Ovary (tissue), 9 donors: ENCODE results near the gene CTIF. TPM values are rescaled to one million over a fixed set of nuclear protein-coding genes. Genes with fewer than 3 reads are reported as not detected.

Experiments
- DNase-seq, 5 donors: peaks; one replicate each; pipeline ENCODE4 v3.0.0-alpha.2; 2019 to 2020
- H3K27ac ChIP-seq, 2 donors: fragments of 200-600 bp; one replicate each; pipeline versions ENCODE4 v1.5.1 to v1.8.0; 2019 to 2022
- H3K27me3 ChIP-seq: fragments of 200-600 bp; one replicate; pipeline ENCODE4 v1.8.0; 2022
- H3K36me3 ChIP-seq: fragments of 200-600 bp; sonication (generic); one replicate; pipeline ENCODE4 v1.5.1; 2019
- H3K4me1 ChIP-seq: one replicate; pipeline ENCODE4 v1.8.1; 2013; ENCODE audit warnings: mild to moderate bottlenecking, moderate library complexity; ENCODE audit not compliant: insufficient read depth
- H3K4me3 ChIP-seq: fragments of 200-600 bp; sonication (generic); one replicate; pipeline ENCODE4 v1.5.1; 2017
- H3K9me3 ChIP-seq, 2 donors: fragments of 200-600 bp in 1 of 2; sonication (generic) in 1 of 2; one replicate each; pipeline versions ENCODE4 v1.5.1 to v1.8.1; 2013 to 2019; ENCODE audit warnings: mild to moderate bottlenecking in 1 of 2, moderate library complexity in 1 of 2
- EP300 ChIP-seq: sonication (generic); formaldehyde crosslinking; IDR thresholded peaks from one replicate; pipeline ENCODE4 v1.6.1; 2017; ENCODE audit warnings: antibody characterized with exemption
- POLR2A ChIP-seq: fragments of 450-650 bp; IDR thresholded peaks from one replicate; pipeline ENCODE4 v1.6.1; 2017; ENCODE audit warnings: antibody characterized with exemption, mild to moderate bottlenecking, moderate library complexity
- WGBS, 3 donors: extraction: QIAGEN DNeasy Blood & Tissue Kit in 1 of 3; methylation state at CpG; one replicate each; pipeline versions ENCODE4 v1.1.5 to v1.1.7; 2013 to 2017; 5-methylcytosine and 5-hydroxymethylcytosine counted together
- intact Hi-C, 4 donors: fragments of 100-400 bp; cut with DNase I; formaldehyde crosslinking; loops; one replicate each; pipeline versions ENCODE4 v1.11.0 to v1.15.1; 2022 to 2023
- polyA plus RNA-seq, 2 donors: library from polyadenylated mRNA; stranded (reverse); fragments of 200-250 nt in 1 of 2; fragments of 350-450 nt in 1 of 2; fragmentation: Illumina TruSeq in 1 of 2; extraction: RNeasy Lipid Tissue Mini Kit (QIAGEN cat#74804) in 1 of 2; gene quantifications; one replicate each; pipeline ENCODE4 v1.2.3, GENCODE V29; 2013 to 2014
- total RNA-seq, 7 donors: library from RNA; depleted of rRNA in 2 of 7; stranded (reverse); fragments of >200 nt in 2 of 7; fragmentation: NEBNext Ultra II Directional in 3 of 7; extraction: Animal tissue kit (Norgen Biotek cat#: 25700) in 3 of 7; gene quantifications; one replicate each; pipeline versions ENCODE4 v1.1.0 to v1.2.4, GENCODE V29; 2016 to 2023
- TF ChIP-seq, protein P1 (sequence below), 3 donors: fragments of 450-650 bp in 2 of 3; fragments of 200-600 bp in 1 of 3; IDR thresholded peaks; one replicate each; pipeline versions ENCODE4 v1.5.1 to v1.8.0; 2016 to 2022; ENCODE audit warnings: antibody characterized with exemption in 3 of 3, mild to moderate bottlenecking in 1 of 3
- donor health status: DM: no; HTN: no; CAD: no; lungs with moderate emphysema.
- donor health status: DM: no; HTN: no; CAD: no.
- donor health status: Bipolar disorder and iron deficiency.
- donor health status: DM: yes; HTN: yes; CAD: no.
- donor health status: DM: no; HTN: no; CAD: no.
- donor health status: DM: yes; HTN: yes; CAD: no.

The CTIF gene
- total and polyA plus RNA-seq, 9 donors: 18.5 to 94.1 (median 75.2) TPM

DNA sequence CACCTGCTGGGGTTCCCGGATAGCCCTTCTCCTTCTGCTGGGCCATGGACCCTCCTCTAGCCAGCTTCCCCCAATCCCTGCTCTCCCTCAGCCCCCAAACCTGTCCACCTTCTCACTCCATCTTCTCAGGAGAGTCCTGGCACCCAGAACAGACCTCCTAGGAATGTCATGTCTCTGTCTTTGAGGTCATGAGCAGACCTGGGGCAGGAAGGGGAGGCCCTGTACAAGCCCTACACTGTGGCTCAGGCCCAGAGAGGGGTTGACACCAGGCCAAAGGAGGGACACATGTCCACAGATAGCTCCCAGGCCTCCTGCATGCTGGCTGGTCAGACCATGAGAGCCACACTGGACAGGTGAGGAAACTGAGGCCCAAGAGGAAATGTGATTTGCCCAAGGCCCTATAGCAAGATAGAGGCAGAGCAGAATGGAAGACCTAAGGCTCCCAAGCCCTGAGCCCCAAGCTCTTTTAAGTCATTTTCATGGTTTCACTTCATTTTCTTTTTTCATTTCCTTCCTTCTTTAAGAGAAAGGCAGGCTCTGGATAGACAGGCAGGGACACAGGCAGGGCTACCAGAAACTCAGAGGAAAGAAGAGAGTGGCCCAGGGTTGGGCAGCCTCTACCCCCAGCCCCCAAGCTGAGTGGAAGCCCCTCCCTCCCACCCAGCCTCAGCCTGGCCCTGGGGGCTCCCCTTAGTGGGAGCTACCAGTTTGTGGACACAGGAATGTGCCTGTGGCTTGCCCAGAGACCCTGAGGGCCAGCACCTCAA lies 252.2 kb downstream of the CTIF start:
- H3K4me1 ChIP-seq: no peaks in the 10 kb centered on the region
- no peaks in the 10 kb centered on the region for H3K9me3 ChIP-seq
- H3K36me3 ChIP-seq: no peaks in the 10 kb centered on the region
- H3K4me3 ChIP-seq: no peak overlapping the region
- no peaks in the 10 kb centered on the region for H3K27me3 ChIP-seq
- DNase-seq: peak in 2 of 5 donors; percentile 19 to 30
- intact Hi-C loops: no loop called here
- 87 to 91% (median 88%) methylated on average over 1 of the region's 1 CpG for WGBS, 3 donors
- no peak for TF ChIP-seq POLR2A
- no peak for TF ChIP-seq EP300
- TF ChIP-seq, protein P1, sequence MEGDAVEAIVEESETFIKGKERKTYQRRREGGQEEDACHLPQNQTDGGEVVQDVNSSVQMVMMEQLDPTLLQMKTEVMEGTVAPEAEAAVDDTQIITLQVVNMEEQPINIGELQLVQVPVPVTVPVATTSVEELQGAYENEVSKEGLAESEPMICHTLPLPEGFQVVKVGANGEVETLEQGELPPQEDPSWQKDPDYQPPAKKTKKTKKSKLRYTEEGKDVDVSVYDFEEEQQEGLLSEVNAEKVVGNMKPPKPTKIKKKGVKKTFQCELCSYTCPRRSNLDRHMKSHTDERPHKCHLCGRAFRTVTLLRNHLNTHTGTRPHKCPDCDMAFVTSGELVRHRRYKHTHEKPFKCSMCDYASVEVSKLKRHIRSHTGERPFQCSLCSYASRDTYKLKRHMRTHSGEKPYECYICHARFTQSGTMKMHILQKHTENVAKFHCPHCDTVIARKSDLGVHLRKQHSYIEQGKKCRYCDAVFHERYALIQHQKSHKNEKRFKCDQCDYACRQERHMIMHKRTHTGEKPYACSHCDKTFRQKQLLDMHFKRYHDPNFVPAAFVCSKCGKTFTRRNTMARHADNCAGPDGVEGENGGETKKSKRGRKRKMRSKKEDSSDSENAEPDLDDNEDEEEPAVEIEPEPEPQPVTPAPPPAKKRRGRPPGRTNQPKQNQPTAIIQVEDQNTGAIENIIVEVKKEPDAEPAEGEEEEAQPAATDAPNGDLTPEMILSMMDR (IDR thresholded peaks at IDR 0.05): no peak
- H3K27ac ChIP-seq: no peak overlapping the region

DNA sequence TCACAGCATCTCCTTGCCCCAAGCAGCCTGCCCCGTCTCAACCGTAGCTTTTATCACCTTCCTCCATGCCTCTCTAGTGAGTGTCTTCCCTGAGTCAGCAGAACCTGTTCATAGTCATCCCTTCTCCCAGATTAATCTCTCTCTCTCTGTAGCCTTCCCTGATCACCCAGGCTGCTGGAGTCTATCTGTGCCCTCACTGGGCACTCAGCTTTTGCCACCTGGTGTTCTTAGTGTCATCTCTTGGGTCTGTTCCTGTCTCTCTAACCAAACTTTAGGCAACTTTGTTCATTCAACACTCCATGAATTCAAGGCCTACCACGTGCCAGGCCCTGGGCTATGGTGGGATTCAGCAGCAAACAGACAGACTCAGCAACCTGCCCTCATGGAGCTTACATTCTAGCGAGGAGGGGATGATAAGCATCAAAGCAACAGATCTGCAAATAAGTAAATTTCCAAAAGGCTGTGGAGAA lies 252.8 kb downstream of the CTIF start:
- intact Hi-C loops: no loop called here
- no peak overlapping the region for H3K27ac ChIP-seq
- H3K9me3 ChIP-seq: no peaks in the 10 kb centered on the region
- no peaks in the 10 kb centered on the region for H3K36me3 ChIP-seq
- no peak overlapping the region for H3K4me3 ChIP-seq
- DNase-seq: peak in 1 of 5 donors; percentile 0
- WGBS, 3 donors: 92 to 96% (median 93%) methylated on average over 4 of the region's 4 CpGs
- no peak for TF ChIP-seq EP300
- TF ChIP-seq, protein P1 (IDR thresholded peaks at IDR 0.05): no peak
- TF ChIP-seq POLR2A: no peak
- no peaks in the 10 kb centered on the region for H3K27me3 ChIP-seq
- no peaks in the 10 kb centered on the region for H3K4me1 ChIP-seq

DNA sequence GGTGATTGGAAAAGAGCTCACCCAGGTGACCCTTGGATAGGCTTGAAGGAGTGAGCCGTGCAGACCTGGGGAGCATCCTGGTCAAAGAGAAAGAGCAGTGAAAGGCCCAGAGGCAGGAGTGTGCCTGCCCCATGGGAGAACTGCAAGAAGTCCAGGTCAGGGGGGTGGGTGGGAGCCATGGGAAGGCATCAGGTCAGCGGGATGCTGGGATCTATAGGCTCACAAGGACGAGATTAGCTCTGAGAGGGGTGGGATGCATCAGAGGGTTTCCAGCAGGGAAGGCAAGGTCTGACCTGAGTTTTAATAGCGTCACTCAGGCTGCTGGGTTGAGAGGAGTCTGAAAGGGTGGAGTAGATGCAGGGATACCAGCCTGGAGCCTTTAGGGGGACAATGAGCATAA lies 253.3 kb downstream of the CTIF start:
- Histone ChIP-seq H3K36me3 (no peaks in the 10 kb centered on the region), H3K9me3 (no peaks in the 10 kb centered on the region), H3K27ac (no peak overlapping the region), H3K4me3 (no peak overlapping the region), H3K4me1 (no peaks in the 10 kb centered on the region), H3K27me3 (no peaks in the 10 kb centered on the region)
- intact Hi-C loops: no loop called here
- TF ChIP-seq, protein P1 (IDR thresholded peaks at IDR 0.05): no peak
- TF ChIP-seq EP300: no peak
- no peak for TF ChIP-seq POLR2A
- WGBS, 3 donors: 95 to 97% (median 96%) methylated on average over 4 of the region's 4 CpGs
- peak in 1 of 5 donors; percentile 1 for DNase-seq

DNA sequence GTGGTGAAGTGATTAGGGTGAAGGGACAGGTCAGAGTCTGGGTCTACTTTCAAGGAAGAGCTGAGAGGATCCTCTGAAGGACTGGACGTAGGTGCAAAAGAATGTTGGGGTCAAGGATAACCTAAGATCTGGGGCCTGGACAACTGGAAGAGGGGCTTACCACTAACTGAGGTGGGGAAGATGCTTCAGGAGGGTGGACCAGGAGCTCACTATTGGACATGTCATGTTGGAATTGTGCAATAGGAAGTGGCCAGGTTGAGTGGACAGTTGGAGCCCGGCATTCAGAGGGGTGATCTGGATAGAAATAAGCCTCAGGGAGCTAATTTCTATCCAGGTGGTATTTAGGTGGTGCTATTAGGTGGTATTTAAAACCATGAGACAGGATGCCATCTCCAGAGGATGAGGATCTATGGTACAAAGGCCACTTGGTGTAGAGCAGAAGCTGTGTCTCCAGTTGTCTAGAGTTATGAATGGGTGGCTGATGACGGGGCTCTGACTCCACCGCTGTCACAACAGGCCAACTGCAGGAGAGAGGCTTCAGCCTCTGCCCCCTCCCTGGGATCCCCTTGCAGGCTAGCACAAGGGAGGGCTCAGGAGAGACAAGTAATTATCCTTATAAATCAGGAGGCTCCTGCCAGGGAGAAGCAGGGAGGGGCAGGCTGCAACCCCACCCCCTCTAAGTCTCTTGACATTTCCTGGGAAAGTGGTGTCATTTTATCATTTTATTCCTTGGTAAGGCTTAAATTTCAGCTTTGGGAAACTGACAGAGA lies 254.0 kb downstream of the CTIF start:
- Histone ChIP-seq H3K4me1 (no peaks in the 10 kb centered on the region), H3K9me3 (no peaks in the 10 kb centered on the region), H3K27ac (no peak overlapping the region), H3K4me3 (no peak overlapping the region), H3K27me3 (no peaks in the 10 kb centered on the region), H3K36me3 (no peaks in the 10 kb centered on the region)
- no peak for TF ChIP-seq POLR2A
- WGBS, 3 donors: 93 to 95% (median 94%) methylated on average over 4 of the region's 4 CpGs
- intact Hi-C loops: no loop called here
- DNase-seq: peak in 2 of 5 donors; percentile 7 to 17
